ENCODE measurements around the gene CACNB1.

The CACNB1 gene

GRCh38 chr17:39225308-39225958 lies 28.0 kb upstream of the CACNB1 start, which contains the start of gene STAC2:
Gene STAC2 (minus strand): TSS chr17:39225945. CDS start chr17:39225502, 443 bp downstream.
- no peak for TF ChIP-seq CTCF (IDR thresholded peaks at IDR 0.05; ENCODE audit: low read depth, low read length, missing control alignments)
- DNase-seq (ENCODE audit: low read depth), result no peak
- no peak within 1 kb of the TSS for H3K4me3 ChIP-seq (ENCODE audit: low read depth, low read length)

DNA sequence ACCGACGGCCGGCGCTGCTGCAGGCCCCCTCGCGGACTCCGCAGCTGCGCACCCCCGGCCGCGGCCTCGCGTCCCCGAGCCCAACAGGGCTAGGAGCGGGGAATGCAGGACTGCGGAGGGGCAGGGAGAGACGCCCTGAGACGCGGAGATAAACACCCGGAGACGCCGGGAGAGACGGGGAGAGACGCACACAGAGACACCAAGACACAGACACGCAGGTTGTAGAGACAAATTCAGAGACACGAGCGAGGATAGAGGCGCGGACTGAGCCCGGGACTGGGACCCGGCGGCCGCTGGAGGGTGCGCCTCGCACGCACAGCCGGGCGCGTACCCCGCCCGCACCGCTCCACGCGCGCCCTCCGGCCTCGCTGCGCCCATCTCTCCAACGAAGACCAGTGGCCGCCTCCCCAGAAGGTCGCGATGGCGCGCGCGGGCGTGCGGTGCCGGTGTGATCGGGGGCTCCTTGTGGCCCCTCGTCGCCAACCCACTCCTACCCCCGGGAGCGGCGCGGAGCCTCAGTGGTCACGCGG lies 27.4 kb upstream of the CACNB1 start:
- no peak for TF ChIP-seq CTCF (IDR thresholded peaks at IDR 0.05; ENCODE audit: low read depth, low read length, missing control alignments)
- no peak for DNase-seq (ENCODE audit: low read depth)
- H3K4me3 ChIP-seq (ENCODE audit: low read depth, low read length), result no peak overlapping the region

DNA sequence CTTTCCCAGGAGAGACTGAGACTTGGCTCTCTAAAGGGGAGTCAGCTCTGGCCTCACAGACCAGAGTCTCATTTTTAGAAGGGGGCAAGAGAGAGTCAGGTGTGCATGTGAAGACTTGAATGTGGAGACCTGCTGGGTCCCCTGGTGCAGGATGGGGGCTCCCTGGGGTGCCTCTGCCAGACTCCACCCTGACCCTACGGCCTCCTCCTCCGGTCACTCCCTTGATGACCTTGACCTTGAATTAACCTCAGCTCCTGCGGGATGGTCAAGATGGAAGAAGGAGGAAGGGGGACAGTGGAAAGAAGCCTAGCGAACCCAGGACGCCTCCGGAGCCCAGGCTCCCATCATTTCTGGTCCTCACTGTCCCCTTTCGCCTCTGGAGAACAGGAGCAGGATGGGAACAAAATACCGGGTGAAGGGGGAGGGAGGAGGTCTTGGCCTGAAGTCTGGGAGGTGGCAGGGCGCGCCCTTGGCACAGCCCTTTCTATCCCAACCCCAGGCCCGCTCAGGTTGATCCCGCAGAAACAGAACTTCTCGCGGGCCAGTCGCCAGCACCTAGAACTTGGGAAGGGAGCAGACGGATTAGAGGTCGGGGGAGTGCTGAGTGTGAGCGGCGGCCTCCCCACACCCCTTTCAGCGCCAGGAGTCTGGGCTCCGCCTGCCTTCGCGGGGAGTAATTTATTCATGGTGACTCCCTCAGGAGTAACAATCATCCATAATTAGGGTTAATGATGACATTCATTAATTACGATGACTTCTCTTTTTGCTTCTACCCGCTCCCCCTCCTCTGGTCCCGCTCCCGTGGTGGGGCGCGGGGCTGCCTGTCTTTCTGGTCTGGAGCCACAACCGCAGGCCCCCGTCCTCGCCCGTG lies 26.7 kb upstream of the CACNB1 start:
- TF ChIP-seq CTCF (IDR thresholded peaks at IDR 0.05; ENCODE audit: low read depth, low read length, missing control alignments), result no peak
- DNase-seq (ENCODE audit: low read depth), result no peak
- H3K4me3 ChIP-seq (ENCODE audit: low read depth, low read length), result no peak overlapping the region

DNA sequence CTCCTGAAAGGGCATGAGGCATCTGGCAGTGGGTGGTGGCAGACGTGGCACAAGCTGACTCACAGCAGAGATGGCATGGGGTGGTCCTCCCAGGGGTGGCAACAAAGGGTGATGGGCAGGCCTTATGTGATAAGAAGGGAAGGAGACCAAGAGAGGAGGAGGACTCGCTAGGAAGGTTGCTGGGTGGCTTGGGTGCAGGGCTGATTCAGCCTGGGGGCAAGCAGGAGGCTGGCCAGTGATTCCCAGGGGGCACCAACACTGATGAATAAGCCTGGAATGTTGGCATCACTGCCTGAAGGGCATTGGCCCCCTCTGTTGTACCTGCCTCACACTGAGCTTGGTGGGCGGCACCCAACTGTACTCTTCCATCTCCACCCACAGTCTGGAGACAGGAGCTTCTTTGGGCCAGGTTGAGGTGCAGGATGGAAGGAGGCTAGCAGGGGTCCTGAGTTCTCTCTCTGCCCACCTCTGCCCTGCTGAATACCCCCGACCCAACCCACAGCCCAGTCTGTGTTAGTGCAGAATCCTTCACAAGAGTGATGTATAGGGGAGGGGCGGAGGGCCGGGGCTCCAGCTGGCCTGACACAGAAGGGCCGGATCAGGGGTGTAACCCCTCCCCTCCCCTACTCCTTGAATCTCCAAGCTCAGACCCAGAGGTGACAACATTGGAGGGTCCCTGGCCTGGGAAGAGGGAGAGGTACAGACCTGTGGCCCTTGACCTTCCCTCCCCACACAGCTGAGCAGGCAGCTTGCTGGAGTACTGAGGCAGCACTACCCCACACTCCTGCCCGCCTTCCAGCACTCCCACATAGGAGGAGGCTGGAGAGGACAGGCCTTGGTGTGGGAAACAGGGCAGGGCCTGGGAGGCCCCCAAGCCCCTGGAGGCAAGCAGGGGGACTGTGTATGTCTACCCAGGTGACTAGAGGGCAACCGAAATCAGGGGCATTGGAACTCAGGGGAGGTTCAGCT lies 25.7 kb upstream of the CACNB1 start:
- no peak overlapping the region for H3K4me3 ChIP-seq (ENCODE audit: low read depth, low read length)
- DNase-seq (ENCODE audit: low read depth), result no peak
- no peak for TF ChIP-seq CTCF (IDR thresholded peaks at IDR 0.05; ENCODE audit: low read depth, low read length, missing control alignments)

DNA sequence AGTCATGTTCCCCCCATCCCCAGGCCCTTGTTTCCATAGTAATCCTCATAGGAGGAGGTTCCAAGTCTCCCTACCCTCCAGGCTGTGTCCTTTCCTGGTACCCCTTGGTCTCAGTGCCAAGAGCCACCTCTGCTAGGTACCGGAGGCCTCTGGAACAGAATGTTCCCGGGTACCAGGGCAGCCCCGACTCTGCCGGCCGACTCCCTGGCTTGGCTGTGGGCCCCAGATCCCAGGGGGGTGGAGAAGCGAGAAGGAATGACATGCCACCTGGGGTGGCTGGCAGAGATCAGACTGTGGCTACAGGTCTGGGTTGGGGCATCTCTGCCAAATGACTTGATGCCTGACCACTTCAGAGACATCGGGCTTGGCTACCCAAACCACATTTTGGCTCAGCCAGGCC lies 24.7 kb upstream of the CACNB1 start:
- DNase-seq (ENCODE audit: low read depth), result no peak
- no peak for TF ChIP-seq CTCF (IDR thresholded peaks at IDR 0.05; ENCODE audit: low read depth, low read length, missing control alignments)
- no peak overlapping the region for H3K4me3 ChIP-seq (ENCODE audit: low read depth, low read length)

DNA sequence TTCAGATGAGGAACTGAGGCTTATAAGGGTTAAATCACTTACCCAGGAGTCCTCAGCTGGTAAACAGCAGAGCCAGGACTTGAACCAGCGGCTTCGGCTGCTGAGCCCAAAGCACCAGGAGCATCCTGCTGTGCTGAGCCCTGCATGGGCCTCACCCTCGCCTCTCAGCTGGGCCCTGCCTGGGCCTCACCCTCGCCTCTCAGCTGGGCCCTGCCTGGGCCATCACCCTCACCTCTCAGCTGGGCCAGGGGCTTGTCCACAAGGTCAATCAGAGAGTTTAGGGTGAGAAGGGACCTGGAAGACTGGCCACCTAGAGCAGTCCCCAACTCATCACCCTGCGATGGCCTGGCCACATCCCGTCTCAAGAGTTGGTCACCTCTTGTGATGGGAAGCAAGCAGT lies 24.1 kb upstream of the CACNB1 start:
- no peak overlapping the region for H3K4me3 ChIP-seq (ENCODE audit: low read depth, low read length)
- DNase-seq (ENCODE audit: low read depth), result no peak
- TF ChIP-seq CTCF (IDR thresholded peaks at IDR 0.05; ENCODE audit: low read depth, low read length, missing control alignments), result no peak

Measured in GM12864 (cell line).